ENCODE data around the gene C7orf25.
A peak's percentile ranks its signal among the peaks of the same experiment; 100 is the strongest.

The C7orf25 gene

GRCh38 chr7:42959549-42959948 is 47.7 kb upstream of the C7orf25 start (continued):
- TF ChIP-seq ZNF174 (tag by site-specific recombination; IDR thresholded peaks at IDR 0.05), result no peak

DNA sequence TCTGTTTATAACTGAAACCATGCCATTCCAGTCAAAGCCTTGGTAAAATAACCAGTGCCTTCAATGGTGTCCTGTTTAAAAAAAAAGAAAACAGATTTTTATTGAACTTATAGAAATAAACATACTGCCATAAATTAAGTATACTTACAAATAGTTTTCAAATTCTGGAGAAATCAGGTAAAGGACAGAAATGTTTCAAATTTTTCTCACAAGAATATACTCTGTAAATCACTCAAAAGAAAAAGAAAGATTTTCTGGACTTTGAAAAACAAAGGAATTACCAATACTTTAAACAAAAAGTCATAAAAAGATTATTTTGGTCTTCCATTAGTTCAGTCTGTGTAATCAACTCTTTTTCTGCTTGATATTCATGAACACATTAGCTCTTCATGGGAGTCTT is 44.2 kb upstream of the C7orf25 start:
- no peaks in the 10 kb centered on the region for H3K9me3 ChIP-seq (ENCODE audit: control insufficient read depth, insufficient read depth, low read depth, low read length)
- no peaks in the 10 kb centered on the region for H3K4me1 ChIP-seq (ENCODE audit: control insufficient read depth, insufficient read depth, low read length)
- ChIA-PET CTCF (no interaction called here), POLR2A (no interaction called here)
- no peak overlapping the region for H3K4me3 ChIP-seq (ENCODE audit: low read depth, low read length)
- H3K36me3 ChIP-seq (ENCODE audit: control insufficient read depth in 2 of 2, insufficient read depth in 1 of 2, low read length in 2 of 2), result no peaks in the 10 kb centered on the region
- TF ChIP-seq REPIN1 (tag by site-specific recombination; IDR thresholded peaks at IDR 0.05; ENCODE audit: low read depth) (no peak), SETDB1 (IDR thresholded peaks at IDR 0.05; ENCODE audit: insufficient read length, low read length) (peak; percentile 64)
- H3K27ac ChIP-seq (ENCODE audit: extremely low read depth, low read depth, low read length), result no peak overlapping the region

DNA sequence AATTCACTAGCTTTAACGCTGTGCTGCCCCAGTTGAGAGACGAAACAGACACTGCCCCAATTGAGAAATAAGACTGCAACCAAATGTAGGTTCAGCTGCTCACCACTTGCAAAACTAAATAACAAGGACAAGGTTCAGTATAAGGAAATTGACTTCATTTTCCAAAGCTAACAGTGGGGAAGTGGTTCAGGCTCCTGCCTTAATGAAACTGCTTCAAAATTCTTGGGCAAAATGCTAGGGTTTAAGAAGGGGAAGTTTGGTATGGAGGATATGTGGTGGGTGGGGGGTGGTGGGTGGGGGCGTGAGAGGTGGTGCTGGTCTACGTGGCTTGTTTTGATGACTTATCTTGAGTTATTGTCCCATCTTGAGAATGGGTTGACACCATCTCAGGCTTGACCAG is 42.1 kb upstream of the C7orf25 start:
- Histone ChIP-seq H3K9me3 (ENCODE audit: control insufficient read depth, insufficient read depth, low read depth, low read length) (no peaks in the 10 kb centered on the region), H3K4me3 (ENCODE audit: low read depth, low read length) (no peak overlapping the region), H3K4me1 (ENCODE audit: control insufficient read depth, insufficient read depth, low read length) (no peaks in the 10 kb centered on the region), H3K27ac (ENCODE audit: extremely low read depth, low read depth, low read length) (no peak overlapping the region), H3K36me3 (ENCODE audit: control insufficient read depth in 2 of 2, insufficient read depth in 1 of 2, low read length in 2 of 2) (no peaks in the 10 kb centered on the region)
- POLR2A ChIA-PET, result no interaction called here
- no peak for TF ChIP-seq ZBTB44 (tag by site-specific recombination; IDR thresholded peaks at IDR 0.05)
- TF ChIP-seq ZNF768 (tag by site-specific recombination; IDR thresholded peaks at IDR 0.05), result no peak
- TF ChIP-seq ZNF121 (tag by site-specific recombination; IDR thresholded peaks at IDR 0.05), result no peak
- no peak for TF ChIP-seq MEIS1 (CRISPR knock-in tag; IDR thresholded peaks at IDR 0.05; ENCODE audit: borderline replicate concordance)
- no peak for TF ChIP-seq ZNF514 (tag by site-specific recombination; IDR thresholded peaks at IDR 0.05)
- no peak for TF ChIP-seq ZFP69B (tag by site-specific recombination; IDR thresholded peaks at IDR 0.05)
- TF ChIP-seq ZNF174 (tag by site-specific recombination; IDR thresholded peaks at IDR 0.05), result no peak
- TF ChIP-seq BCL11A (tag by site-specific recombination; IDR thresholded peaks at IDR 0.05; ENCODE audit: low read depth), result no peak
- TF ChIP-seq, protein P1, sequence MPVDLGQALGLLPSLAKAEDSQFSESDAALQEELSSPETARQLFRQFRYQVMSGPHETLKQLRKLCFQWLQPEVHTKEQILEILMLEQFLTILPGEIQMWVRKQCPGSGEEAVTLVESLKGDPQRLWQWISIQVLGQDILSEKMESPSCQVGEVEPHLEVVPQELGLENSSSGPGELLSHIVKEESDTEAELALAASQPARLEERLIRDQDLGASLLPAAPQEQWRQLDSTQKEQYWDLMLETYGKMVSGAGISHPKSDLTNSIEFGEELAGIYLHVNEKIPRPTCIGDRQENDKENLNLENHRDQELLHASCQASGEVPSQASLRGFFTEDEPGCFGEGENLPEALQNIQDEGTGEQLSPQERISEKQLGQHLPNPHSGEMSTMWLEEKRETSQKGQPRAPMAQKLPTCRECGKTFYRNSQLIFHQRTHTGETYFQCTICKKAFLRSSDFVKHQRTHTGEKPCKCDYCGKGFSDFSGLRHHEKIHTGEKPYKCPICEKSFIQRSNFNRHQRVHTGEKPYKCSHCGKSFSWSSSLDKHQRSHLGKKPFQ (tag by site-specific recombination; IDR thresholded peaks at IDR 0.05), result no peak
- no peak for TF ChIP-seq KLF16 (tag by site-specific recombination; IDR thresholded peaks at IDR 0.05)
- CTCF ChIA-PET, result interaction anchor here (1.0 kb wide), 1 partner anchor 13 kb away, joined by 3 read pairs; no protein-coding TSS in a partner anchor

GRCh38 chr7:42952328-42952727 is 40.5 kb upstream of the C7orf25 start:
- ChIA-PET POLR2A (no interaction called here), CTCF (no interaction called here)
- H3K36me3 ChIP-seq (ENCODE audit: control insufficient read depth in 2 of 2, insufficient read depth in 1 of 2, low read length in 2 of 2), result no peaks in the 10 kb centered on the region
- H3K4me3 ChIP-seq (ENCODE audit: low read depth, low read length), result no peak overlapping the region
- no peaks in the 10 kb centered on the region for H3K9me3 ChIP-seq (ENCODE audit: control insufficient read depth, insufficient read depth, low read depth, low read length)
- no peak overlapping the region for H3K27ac ChIP-seq (ENCODE audit: extremely low read depth, low read depth, low read length)
- no peaks in the 10 kb centered on the region for H3K4me1 ChIP-seq (ENCODE audit: control insufficient read depth, insufficient read depth, low read length)
- TF ChIP-seq, protein P2, sequence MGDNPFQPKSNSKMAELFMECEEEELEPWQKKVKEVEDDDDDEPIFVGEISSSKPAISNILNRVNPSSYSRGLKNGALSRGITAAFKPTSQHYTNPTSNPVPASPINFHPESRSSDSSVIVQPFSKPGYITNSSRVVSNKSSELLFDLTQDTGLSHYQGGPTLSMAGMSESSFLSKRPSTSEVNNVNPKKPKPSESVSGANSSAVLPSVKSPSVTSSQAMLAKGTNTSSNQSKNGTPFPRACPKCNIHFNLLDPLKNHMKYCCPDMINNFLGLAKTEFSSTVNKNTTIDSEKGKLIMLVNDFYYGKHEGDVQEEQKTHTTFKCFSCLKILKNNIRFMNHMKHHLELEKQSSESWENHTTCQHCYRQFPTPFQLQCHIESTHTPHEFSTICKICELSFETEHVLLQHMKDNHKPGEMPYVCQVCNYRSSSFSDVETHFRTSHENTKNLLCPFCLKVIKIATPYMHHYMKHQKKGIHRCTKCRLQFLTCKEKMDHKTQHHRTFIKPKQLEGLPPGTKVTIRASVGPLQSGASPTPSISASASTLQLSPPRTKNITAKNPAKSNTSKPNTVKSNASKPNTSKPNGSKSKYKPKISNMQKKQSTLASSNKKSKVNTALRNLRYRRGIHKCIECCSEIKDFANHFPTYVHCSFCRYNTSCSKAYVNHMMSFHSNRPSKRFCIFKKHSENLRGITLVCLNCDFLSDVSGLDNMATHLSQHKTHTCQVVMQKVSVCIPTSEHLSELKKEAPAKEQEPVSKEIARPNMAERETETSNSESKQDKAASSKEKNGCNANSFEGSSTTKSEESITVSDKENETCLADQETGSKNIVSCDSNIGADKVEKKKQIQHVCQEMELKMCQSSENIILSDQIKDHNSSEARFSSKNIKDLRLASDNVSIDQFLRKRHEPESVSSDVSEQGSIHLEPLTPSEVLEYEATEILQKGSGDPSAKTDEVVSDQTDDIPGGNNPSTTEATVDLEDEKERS (tag by site-specific recombination; IDR thresholded peaks at IDR 0.05), result no peak
- TF ChIP-seq ZNF624 (tag by site-specific recombination; IDR thresholded peaks at IDR 0.05), result no peak
- TF ChIP-seq PRDM6 (tag by site-specific recombination; IDR thresholded peaks at IDR 0.05), result no peak
- no peak for TF ChIP-seq ZNF174 (tag by site-specific recombination; IDR thresholded peaks at IDR 0.05)
